B cell (primary cell): ENCODE results near the gene FAM20C. TPM values are rescaled to one million over a fixed set of nuclear protein-coding genes. Genes with fewer than 3 reads are reported as not detected.

ENCODE experiments used
- ATAC-seq: fragments of 200-7000 bp; cut with Tn5 transposase; one replicate; pipeline ENCODE4 v1.10.0; 2021; ENCODE audit warnings: low read depth, mild to moderate bottlenecking, moderate number of reproducible peaks, moderate library complexity
- CTCF ChIA-PET: fragments of 350-600 bp; sonication (Branson Sonifier 250); formaldehyde crosslinking; loops from one replicate; lab custom pipeline; 2021; ENCODE audit warnings: antibody characterized with exemption, inconsistent platforms; lab: Charles Lee
- POLR2A ChIA-PET: fragments of 350-600 bp; sonication (Branson Sonifier 250); formaldehyde crosslinking; loops from one replicate; lab custom pipeline; 2021; ENCODE audit warnings: antibody characterized with exemption; lab: Charles Lee
- DNase-seq: peaks from one replicate; pipeline ENCODE4 v3.0.0; 2013
- H2AFZ ChIP-seq: 2 replicates; pipeline ENCODE4 v1.6.1; 2012; ENCODE audit warnings: mild to moderate bottlenecking, low read depth, low read length; ENCODE audit not compliant: insufficient read depth, poor library complexity, severe bottlenecking
- H3K27ac ChIP-seq, 2 donors: 1 replicate in 1 of 2; 2 replicates in 1 of 2; pipeline ENCODE4 v1.5.1; 2012 to 2013; ENCODE audit warnings: low read length in 2 of 2, mild to moderate bottlenecking in 2 of 2, moderate library complexity in 1 of 2
- H3K27me3 ChIP-seq, 4 experiments: fragments of 200-600 bp in 1 of 4; sonication (generic) in 1 of 4; replicated peaks in 1 of 4; 1 replicate in 2 of 4; 2 replicates in 2 of 4; pipeline versions ENCODE4 v1.6.1 to v1.7.0; 2013 to 2016; ENCODE audit warnings: low read length in 3 of 4, mild to moderate bottlenecking in 2 of 4, mixed read lengths in 1 of 4, moderate library complexity in 1 of 4; ENCODE audit not compliant: insufficient read depth in 4 of 4, control insufficient read depth in 3 of 4; ENCODE audit errors: control extremely low read depth in 1 of 4
- H3K36me3 ChIP-seq, 2 experiments: replicated peaks in 1 of 2; 1 replicate in 1 of 2; 2 replicates in 1 of 2; pipeline versions ENCODE4 v1.6.1 to v1.7.1; 2013; ENCODE audit warnings: low read length in 1 of 2; ENCODE audit not compliant: insufficient read depth in 2 of 2, control insufficient read depth in 1 of 2; ENCODE audit errors: control extremely low read depth in 1 of 2, extremely low read depth in 1 of 2
- H3K4me1 ChIP-seq, 2 donors: fragments of 200-600 bp in 1 of 2; sonication (generic) in 1 of 2; 1 replicate in 1 of 2; 2 replicates in 1 of 2; pipeline versions ENCODE4 v1.5.1 to v1.6.1; 2013 to 2017; ENCODE audit warnings: low read length in 2 of 2; ENCODE audit not compliant: control insufficient read depth in 2 of 2, insufficient read depth in 2 of 2
- H3K4me2 ChIP-seq: replicated peaks from 2 replicates; pipeline ENCODE3; 2012; ENCODE audit warnings: mild to moderate bottlenecking, low read depth, low read length; ENCODE audit not compliant: poor library complexity, severe bottlenecking
- H3K4me3 ChIP-seq, 5 experiments: fragments of 200-600 bp in 1 of 5; sonication (generic) in 1 of 5; 1 replicate in 3 of 5; 2 replicates in 2 of 5; pipeline versions ENCODE4 v1.5.1 to v1.7.0; 2011 to 2016; ENCODE audit warnings: low read length in 4 of 5, mild to moderate bottlenecking in 4 of 5, low read depth in 2 of 5, control low read depth in 1 of 5, moderate library complexity in 1 of 5; ENCODE audit not compliant: insufficient read depth in 1 of 5; ENCODE audit errors: control extremely low read depth in 1 of 5, extremely low read depth in 1 of 5
- H3K79me2 ChIP-seq: fragments of 200-600 bp; sonication (generic); one replicate; pipeline ENCODE4 v1.6.0; 2016; ENCODE audit warnings: low read length; ENCODE audit not compliant: control insufficient read depth, insufficient read depth
- H3K9ac ChIP-seq: fragments of 200-600 bp; sonication (generic); 2 replicates; pipeline ENCODE4 v1.6.1; 2017; ENCODE audit warnings: mild to moderate bottlenecking, low read length, moderate library complexity
- H3K9me3 ChIP-seq, 3 donors: one replicate each; pipeline versions ENCODE4 v1.6.1 to v1.7.1; 2013; ENCODE audit warnings: low read length in 2 of 3; ENCODE audit not compliant: control insufficient read depth in 2 of 3, insufficient read depth in 1 of 3; ENCODE audit errors: control extremely low read depth in 1 of 3
- H4K20me1 ChIP-seq: 2 replicates; pipeline ENCODE4 v1.6.0; 2012; ENCODE audit warnings: mild to moderate bottlenecking, low read length; ENCODE audit not compliant: insufficient read depth, control insufficient read depth, poor library complexity, severe bottlenecking
- H3K27ac Mint-ChIP-seq: one replicate; pipeline ENCODE4 v1.8.0; 2021; ENCODE audit warnings: mixed read lengths
- H3K27me3 Mint-ChIP-seq: one replicate; pipeline ENCODE4 v1.8.0; 2021; ENCODE audit warnings: mixed read lengths
- H3K4me1 Mint-ChIP-seq: one replicate; pipeline ENCODE4 v1.8.0; 2021; ENCODE audit warnings: mixed read lengths
- H3K4me3 Mint-ChIP-seq: one replicate; pipeline ENCODE4 v1.8.0; 2021; ENCODE audit warnings: mixed read lengths
- H3K9me3 Mint-ChIP-seq: one replicate; pipeline ENCODE4 v1.8.0; 2022; ENCODE audit warnings: mixed read lengths; ENCODE audit not compliant: insufficient read depth
- EZH2 ChIP-seq: IDR thresholded peaks from 2 replicates; pipeline ENCODE4 v1.6.1; 2012; ENCODE audit warnings: borderline replicate concordance, low read depth, mild to moderate bottlenecking, moderate library complexity, low read length; ENCODE audit not compliant: insufficient read depth, poor library complexity, severe bottlenecking
- WGBS: methylation state at CpG from one replicate; pipeline ENCODE4 v1.1.5; 2013; ENCODE audit warnings: missing lambda C conversion rate; ENCODE audit not compliant: insufficient coverage; 5-methylcytosine and 5-hydroxymethylcytosine counted together
- intact Hi-C: fragments of 100-400 bp; cut with micrococcal nuclease; formaldehyde crosslinking; loops from one replicate; pipeline ENCODE4 v1.10.0; 2022
- polyA plus RNA-seq: library from polyadenylated mRNA; depleted of rRNA; stranded (reverse); fragments of >200 nt; gene quantifications from 2 replicates; pipeline ENCODE4 v1.2.3, GENCODE V29; 2012
- total RNA-seq, 2 donors: library from RNA; stranded (reverse); fragments of 120-200 nt in 1 of 2; gene quantifications; 1 replicate in 1 of 2; 2 replicates in 1 of 2; pipeline versions ENCODE4 v1.2.3 to v1.2.4, GENCODE V29; 2013 to 2022
- TF ChIP-seq, protein P1 (sequence below): fragments of 200-600 bp; IDR thresholded peaks from one replicate; pipeline ENCODE4 v1.8.0; 2022; ENCODE audit warnings: antibody characterized with exemption, mild to moderate bottlenecking

FAM20C gene
- total and polyA plus RNA-seq, 2 donors (not counting 1 experiment from before 2014, with no cell fraction given): 0.54 to 0.81 TPM

GRCh38 chr7:237385-237784 is 45.0 kb downstream of the FAM20C start:
- intact Hi-C loops: no loop called here
- ATAC-seq: no peak
- H3K4me3 Mint-ChIP-seq: no peak overlapping the region
- H3K36me3 ChIP-seq: no peaks in the 10 kb centered on the region
- DNase-seq: no peak
- no peak overlapping the region for H3K27ac ChIP-seq
- 86% methylated on average over 7 of the region's 7 CpGs for WGBS
- no peak overlapping the region for H3K4me3 ChIP-seq
- H3K4me1 ChIP-seq: no peaks in the 10 kb centered on the region
- H3K27me3 ChIP-seq: peaks cover 0 to 3% (median 0%) of the 10 kb centered on the region in 4 experiments
- POLR2A ChIA-PET: no interaction called here
- H3K4me2 ChIP-seq: no peak overlapping the region
- TF ChIP-seq EZH2: no peak
- TF ChIP-seq, protein P1, sequence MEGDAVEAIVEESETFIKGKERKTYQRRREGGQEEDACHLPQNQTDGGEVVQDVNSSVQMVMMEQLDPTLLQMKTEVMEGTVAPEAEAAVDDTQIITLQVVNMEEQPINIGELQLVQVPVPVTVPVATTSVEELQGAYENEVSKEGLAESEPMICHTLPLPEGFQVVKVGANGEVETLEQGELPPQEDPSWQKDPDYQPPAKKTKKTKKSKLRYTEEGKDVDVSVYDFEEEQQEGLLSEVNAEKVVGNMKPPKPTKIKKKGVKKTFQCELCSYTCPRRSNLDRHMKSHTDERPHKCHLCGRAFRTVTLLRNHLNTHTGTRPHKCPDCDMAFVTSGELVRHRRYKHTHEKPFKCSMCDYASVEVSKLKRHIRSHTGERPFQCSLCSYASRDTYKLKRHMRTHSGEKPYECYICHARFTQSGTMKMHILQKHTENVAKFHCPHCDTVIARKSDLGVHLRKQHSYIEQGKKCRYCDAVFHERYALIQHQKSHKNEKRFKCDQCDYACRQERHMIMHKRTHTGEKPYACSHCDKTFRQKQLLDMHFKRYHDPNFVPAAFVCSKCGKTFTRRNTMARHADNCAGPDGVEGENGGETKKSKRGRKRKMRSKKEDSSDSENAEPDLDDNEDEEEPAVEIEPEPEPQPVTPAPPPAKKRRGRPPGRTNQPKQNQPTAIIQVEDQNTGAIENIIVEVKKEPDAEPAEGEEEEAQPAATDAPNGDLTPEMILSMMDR: no peak
- CTCF ChIA-PET: no interaction called here
- H3K79me2 ChIP-seq: no peaks in the 10 kb centered on the region
- H3K9ac ChIP-seq: no peak overlapping the region
- no peaks in the 10 kb centered on the region for H3K4me1 Mint-ChIP-seq
- H3K9me3 Mint-ChIP-seq: no peaks in the 10 kb centered on the region
- no peak overlapping the region for H2AFZ ChIP-seq
- no peaks in the 10 kb centered on the region for H4K20me1 ChIP-seq
- peaks cover 0 to 29% (median 0%) of the 10 kb centered on the region in 3 donors for H3K9me3 ChIP-seq
- H3K27ac Mint-ChIP-seq: no peak overlapping the region
- H3K27me3 Mint-ChIP-seq: no peaks in the 10 kb centered on the region

DNA sequence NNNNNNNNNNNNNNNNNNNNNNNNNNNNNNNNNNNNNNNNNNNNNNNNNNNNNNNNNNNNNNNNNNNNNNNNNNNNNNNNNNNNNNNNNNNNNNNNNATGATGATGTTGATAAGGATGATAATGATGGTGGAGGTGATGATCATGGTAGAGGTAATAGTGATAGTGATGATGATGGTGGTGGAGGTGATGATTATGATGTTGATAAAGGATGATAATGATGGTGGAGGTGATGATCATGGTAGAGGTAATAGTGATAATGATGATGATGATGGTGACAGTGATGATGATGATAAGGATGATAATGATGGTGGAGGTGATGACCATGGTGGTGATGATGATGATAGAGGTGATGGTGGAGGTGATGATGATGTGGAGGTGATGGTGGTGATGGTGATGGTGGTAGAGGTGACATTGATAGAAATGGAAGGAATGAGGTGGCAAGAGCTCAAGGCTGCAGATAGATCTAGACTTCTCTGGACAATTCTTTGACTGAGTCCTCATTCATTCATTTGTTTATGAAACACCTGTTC is 47.8 kb downstream of the FAM20C start:
- Mint-ChIP-seq H3K4me1 (no peaks in the 10 kb centered on the region), H3K27ac (no peak overlapping the region), H3K9me3 (no peaks in the 10 kb centered on the region), H3K27me3 (no peaks in the 10 kb centered on the region), H3K4me3 (no peak overlapping the region)
- no peaks in the 10 kb centered on the region for H3K4me1 ChIP-seq
- ATAC-seq (no peak), DNase-seq (no peak)
- H3K4me2 ChIP-seq: no peak overlapping the region
- H2AFZ ChIP-seq: no peak overlapping the region
- H4K20me1 ChIP-seq: no peaks in the 10 kb centered on the region
- H3K9ac ChIP-seq: no peak overlapping the region
- H3K27me3 ChIP-seq: peaks cover 0 to 3% (median 0%) of the 10 kb centered on the region in 4 experiments
- peaks cover 0 to 32% (median 0%) of the 10 kb centered on the region in 3 donors for H3K9me3 ChIP-seq
- intact Hi-C loops: no loop called here
- H3K36me3 ChIP-seq: no peaks in the 10 kb centered on the region
- TF ChIP-seq EZH2: no peak
- TF ChIP-seq, protein P1: no peak
- POLR2A ChIA-PET: no interaction called here
- H3K4me3 ChIP-seq: no peak overlapping the region
- CTCF ChIA-PET: no interaction called here
- no peaks in the 10 kb centered on the region for H3K79me2 ChIP-seq
- H3K27ac ChIP-seq: no peak overlapping the region
